RWPE2 (cell line): ENCODE data around the gene CSNK1G1.
A peak's percentile ranks its signal among the peaks of the same experiment; 100 is the strongest.

Experiments
- ATAC-seq: fragments of 200-7000 bp; cut with Tn5 transposase; 3 replicates; pipeline ENCODE4 v1.9.1; 2021; ENCODE audit warnings: low read depth
- DNase-seq: peaks from one replicate; pipeline ENCODE4 v3.0.0-alpha.2; 2020; ENCODE audit warnings: low spot score
- H3K27ac ChIP-seq: fragments of 450-650 bp; 2 replicates; pipeline ENCODE4 v1.5.1; 2017; ENCODE audit warnings: mild to moderate bottlenecking; ENCODE audit not compliant: poor library complexity, severe bottlenecking
- H3K27me3 ChIP-seq: fragments of 250-450 bp; sonication (Bioruptor Pico); 2 replicates; pipeline ENCODE4 v1.5.1; 2021; ENCODE audit warnings: mild to moderate bottlenecking, moderate library complexity; ENCODE audit not compliant: insufficient read depth, poor library complexity, severe bottlenecking
- H3K36me3 ChIP-seq: fragments of 250-450 bp; sonication (Bioruptor Pico); 2 replicates; pipeline ENCODE4 v1.5.1; 2020; ENCODE audit warnings: low read depth, mild to moderate bottlenecking, moderate library complexity
- H3K4me1 ChIP-seq: fragments of 250-450 bp; sonication (Bioruptor Pico); 2 replicates; pipeline ENCODE4 v1.5.1; 2021; ENCODE audit warnings: mild to moderate bottlenecking, moderate library complexity; ENCODE audit not compliant: insufficient read depth, poor library complexity, severe bottlenecking
- H3K4me3 ChIP-seq: fragments of 250-450 bp; sonication (Bioruptor Pico); 2 replicates; pipeline ENCODE4 v1.5.1; 2021; ENCODE audit warnings: mild to moderate bottlenecking, moderate library complexity; ENCODE audit not compliant: severe bottlenecking
- H3K9me3 ChIP-seq: fragments of 250-450 bp; sonication (Bioruptor Pico); 2 replicates; pipeline ENCODE4 v1.5.1; 2021; ENCODE audit warnings: mild to moderate bottlenecking, moderate library complexity; ENCODE audit not compliant: severe bottlenecking
- TF ChIP-seq, protein P1 (sequence below): fragments of 450-650 bp; IDR thresholded peaks from one replicate; pipeline ENCODE4 v1.5.1; 2017; ENCODE audit warnings: mild to moderate bottlenecking, moderate library complexity; ENCODE audit not compliant: poor library complexity, severe bottlenecking

The CSNK1G1 gene

DNA sequence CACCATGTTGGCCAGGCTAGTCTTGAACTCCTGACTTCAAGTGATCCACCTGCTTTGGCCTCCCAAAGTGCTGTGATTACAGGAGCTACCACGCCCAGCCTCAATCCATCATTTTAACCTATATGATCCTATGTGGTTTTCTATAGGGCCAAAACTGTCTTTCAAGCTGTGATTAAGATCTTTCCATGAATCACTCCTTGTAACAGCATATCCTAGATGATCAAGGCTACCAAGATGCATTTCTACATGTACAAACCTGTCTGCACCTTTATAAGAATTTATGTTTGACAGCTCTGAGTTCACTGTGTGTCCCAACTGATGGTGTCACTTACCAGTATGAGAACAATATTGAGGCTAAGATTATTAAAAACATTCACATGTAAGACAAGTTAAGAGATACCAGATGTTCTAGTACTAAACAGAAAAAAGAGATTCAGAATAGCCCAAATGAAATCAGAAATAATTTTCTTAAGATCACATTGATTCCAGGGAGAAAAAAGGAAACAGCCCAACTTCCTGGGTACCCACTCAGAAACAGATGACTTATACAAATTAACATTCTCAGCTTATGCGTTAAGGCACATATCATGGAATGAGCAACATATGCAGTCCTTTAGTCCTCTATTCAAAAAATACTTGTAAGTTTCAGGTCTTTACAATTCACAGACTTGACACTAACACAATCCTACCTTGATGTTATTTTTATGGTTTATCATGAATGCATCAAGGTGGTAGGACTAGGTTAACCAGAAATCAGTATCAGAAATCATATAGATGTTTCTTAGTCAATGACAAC lies 168.4 kb downstream of the CSNK1G1 start:
- DNase-seq (no peak), ATAC-seq (peak; percentile 90)

DNA sequence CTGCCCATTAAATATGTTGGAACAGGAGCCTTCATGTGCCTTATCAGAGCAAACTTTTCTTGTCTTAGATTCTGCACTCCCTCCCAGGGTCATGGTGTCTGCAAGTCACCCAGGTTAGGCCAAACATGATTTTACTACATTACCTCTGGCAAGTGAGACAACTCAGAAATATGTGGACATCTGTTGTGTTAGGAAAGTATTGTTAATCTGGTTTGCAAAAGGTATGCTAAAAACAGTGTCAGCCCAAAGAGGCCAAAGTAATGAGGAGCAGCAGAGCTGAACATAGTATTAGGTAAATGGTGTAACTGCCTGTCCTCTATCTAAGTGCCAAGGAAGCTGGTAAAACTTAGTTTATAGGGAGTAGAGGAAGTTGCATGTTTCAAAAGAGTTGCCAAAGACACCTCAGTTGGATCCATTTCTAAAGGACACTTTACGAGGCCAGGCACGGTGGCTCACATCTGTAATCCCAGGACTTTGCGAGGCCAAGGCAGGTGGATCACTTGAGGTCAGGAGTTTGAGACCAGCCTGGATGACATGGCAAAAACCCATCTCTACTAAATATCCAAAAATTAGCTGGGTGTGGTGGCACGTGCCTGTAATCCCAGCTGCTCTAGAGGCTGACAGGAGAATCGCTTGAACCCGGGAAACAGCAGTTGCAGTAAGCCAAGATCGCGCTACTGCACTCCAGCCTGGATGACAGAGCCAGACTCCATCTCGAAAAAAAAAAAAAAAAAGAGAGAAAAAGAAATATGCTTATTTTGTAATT lies 170.6 kb downstream of the CSNK1G1 start:
- ATAC-seq (no peak), DNase-seq (no peak)
- H3K9me3 ChIP-seq = no peaks in the 10 kb centered on the region
- H3K27ac ChIP-seq = no peak overlapping the region
- peaks cover 20% of the 10 kb centered on the region for H3K4me1 ChIP-seq
- H3K4me3 ChIP-seq = no peak overlapping the region
- H3K36me3 ChIP-seq = peaks cover 48% of the 10 kb centered on the region
- TF ChIP-seq, protein P1, sequence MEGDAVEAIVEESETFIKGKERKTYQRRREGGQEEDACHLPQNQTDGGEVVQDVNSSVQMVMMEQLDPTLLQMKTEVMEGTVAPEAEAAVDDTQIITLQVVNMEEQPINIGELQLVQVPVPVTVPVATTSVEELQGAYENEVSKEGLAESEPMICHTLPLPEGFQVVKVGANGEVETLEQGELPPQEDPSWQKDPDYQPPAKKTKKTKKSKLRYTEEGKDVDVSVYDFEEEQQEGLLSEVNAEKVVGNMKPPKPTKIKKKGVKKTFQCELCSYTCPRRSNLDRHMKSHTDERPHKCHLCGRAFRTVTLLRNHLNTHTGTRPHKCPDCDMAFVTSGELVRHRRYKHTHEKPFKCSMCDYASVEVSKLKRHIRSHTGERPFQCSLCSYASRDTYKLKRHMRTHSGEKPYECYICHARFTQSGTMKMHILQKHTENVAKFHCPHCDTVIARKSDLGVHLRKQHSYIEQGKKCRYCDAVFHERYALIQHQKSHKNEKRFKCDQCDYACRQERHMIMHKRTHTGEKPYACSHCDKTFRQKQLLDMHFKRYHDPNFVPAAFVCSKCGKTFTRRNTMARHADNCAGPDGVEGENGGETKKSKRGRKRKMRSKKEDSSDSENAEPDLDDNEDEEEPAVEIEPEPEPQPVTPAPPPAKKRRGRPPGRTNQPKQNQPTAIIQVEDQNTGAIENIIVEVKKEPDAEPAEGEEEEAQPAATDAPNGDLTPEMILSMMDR = no peak
- H3K27me3 ChIP-seq = no peaks in the 10 kb centered on the region

More for the DNA sequence above, 168.4 kb downstream of the CSNK1G1 start:
- Histone ChIP-seq H3K4me3 (no peak overlapping the region), H3K9me3 (no peaks in the 10 kb centered on the region), H3K4me1 (peaks cover 20% of the 10 kb centered on the region), H3K36me3 (peaks cover 29% of the 10 kb centered on the region), H3K27ac (peak overlapping the region; percentile 80), H3K27me3 (no peaks in the 10 kb centered on the region)
- TF ChIP-seq, protein P1 = no peak

DNA sequence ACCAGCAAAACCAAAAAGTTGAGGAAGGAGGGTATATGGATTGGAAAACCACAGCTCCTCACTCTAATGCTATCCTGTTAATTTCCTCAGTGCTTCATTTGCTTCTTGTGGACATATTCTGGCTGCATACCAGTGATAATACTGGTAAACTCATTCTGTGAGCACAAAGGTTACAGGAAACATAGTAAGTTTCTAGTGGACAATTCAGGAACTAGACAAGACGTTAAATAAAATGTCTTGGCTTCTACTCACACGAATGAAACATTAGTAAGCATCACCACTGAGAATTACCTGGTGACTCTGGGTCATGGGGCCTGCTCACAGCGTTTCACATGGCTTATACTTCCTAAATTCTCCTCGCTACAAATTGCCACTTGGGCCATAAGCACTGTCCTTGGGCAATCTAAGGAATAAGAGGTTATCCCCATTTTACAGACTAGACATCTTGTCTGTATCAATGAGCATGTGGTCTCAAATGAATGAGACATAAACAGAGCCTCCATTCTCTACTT lies 173.1 kb downstream of the CSNK1G1 start:
- ATAC-seq = no peak
- no peak for DNase-seq
- Histone ChIP-seq H3K27ac (no peak overlapping the region), H3K4me1 (peaks cover 11% of the 10 kb centered on the region), H3K36me3 (peaks cover 62% of the 10 kb centered on the region), H3K9me3 (no peaks in the 10 kb centered on the region), H3K27me3 (no peaks in the 10 kb centered on the region), H3K4me3 (no peak overlapping the region)
- TF ChIP-seq, protein P1 = no peak

DNA sequence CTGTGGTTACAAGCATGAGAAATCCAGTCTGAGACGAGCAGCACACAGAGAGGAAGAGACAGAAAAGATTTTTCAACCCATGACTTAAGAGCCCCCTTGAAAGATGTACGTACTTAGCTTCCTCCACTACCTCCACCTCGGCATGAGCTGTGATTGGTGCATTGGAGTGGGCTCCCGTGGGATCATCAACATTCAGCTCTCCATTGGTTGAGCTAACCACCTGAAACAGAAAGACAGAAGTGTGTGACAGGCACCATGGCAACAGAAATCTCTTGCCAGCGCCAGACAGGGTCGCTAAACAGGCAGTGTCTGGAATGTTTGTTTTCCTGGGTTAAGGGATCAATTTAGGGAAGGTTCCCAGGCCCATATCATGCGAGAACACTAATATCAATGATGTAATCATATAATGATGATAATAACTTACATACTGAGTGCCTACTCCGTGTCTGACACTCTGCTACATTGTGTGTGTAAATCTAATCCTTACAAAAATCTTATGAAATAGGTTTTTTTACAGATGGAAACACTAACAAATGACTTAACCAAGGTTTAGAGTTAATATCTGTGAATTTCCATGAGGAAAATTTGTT lies 175.6 kb downstream of the CSNK1G1 start:
- H3K27me3 ChIP-seq = no peaks in the 10 kb centered on the region
- no peaks in the 10 kb centered on the region for H3K4me1 ChIP-seq
- H3K27ac ChIP-seq = no peak overlapping the region
- H3K9me3 ChIP-seq = no peaks in the 10 kb centered on the region
- ATAC-seq (no peak), DNase-seq (no peak)
- TF ChIP-seq, protein P1 = no peak
- H3K36me3 ChIP-seq = peaks cover 65% of the 10 kb centered on the region
- H3K4me3 ChIP-seq = no peak overlapping the region
